A172 (cell line): Measurements from ENCODE around the gene PEAK3. TPM values are rescaled to one million over a fixed set of nuclear protein-coding genes. Genes with fewer than 3 reads are reported as not detected.
A peak's percentile ranks its signal among the peaks of the same experiment; 100 is the strongest.

Source experiments
- DNase-seq: peaks from one replicate; pipeline ENCODE4 v3.0.0-alpha.2; 2015; ENCODE audit warnings: low spot score
- total RNA-seq: library from RNA; depleted of rRNA; stranded (reverse); fragments of >200 nt; shearing (Covaris generic); gene quantifications from 2 replicates; pipeline ENCODE4 v1.2.3, GENCODE V29; 2014

The PEAK3 gene
- total RNA-seq, 1 experiment from 2014 or later: 1.7 TPM

DNA sequence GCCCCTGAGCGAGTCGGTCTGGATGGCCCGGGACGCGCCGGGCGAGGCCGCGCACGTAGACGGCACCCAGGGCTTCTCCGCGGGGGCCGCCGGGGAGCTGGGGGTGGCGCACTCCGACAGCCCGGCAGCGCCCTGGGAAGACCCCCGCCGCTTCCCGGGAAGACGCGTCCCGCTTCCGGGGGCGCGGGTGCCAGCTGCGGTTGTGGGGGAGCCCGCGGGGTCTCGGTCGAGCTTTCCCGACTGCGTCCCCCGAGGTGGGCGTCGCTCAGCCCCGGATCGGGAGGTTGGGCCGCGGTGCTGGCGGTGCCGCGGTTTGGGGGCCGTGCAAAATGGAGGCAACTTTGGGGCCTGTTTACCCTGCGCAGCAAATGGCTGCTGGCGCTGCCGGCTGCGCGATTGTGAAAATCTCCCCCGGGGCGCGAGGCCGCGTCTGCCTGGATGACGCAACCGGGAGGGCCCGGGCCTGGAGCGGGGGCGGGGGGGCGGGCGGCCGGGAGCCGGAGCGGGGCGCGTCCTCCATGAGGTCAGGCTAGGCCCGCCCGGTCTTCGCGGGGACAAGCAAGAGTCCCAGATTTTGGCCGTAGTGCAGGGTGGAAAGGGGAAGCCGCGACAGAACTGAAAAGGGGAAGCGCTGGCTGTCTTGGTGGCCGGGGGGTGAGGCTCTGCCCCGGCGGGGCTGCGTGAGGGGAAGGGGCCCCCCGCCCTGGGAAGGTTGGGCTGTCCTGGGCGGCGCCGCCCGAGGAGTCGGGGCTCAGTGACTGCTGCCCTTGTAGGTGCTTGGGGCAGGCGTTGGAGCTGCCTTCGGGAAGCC, 11.3 kb downstream of the PEAK3 start:
- no peak for DNase-seq

DNA sequence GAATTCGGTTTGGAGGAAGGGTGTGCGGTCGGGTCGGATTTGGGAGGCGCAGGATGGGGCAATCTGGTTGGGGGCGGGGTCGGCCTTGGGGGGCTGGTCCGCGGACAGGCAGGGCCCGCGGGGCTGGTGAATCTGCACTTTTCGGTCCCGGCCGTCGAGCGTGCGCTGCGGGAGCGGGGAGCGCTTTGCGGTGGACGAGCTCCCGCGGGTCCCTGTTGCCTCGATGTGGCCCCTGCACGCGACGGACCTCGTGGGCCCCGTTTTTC, 11.9 kb downstream of the PEAK3 start:
- no peak for DNase-seq

DNA sequence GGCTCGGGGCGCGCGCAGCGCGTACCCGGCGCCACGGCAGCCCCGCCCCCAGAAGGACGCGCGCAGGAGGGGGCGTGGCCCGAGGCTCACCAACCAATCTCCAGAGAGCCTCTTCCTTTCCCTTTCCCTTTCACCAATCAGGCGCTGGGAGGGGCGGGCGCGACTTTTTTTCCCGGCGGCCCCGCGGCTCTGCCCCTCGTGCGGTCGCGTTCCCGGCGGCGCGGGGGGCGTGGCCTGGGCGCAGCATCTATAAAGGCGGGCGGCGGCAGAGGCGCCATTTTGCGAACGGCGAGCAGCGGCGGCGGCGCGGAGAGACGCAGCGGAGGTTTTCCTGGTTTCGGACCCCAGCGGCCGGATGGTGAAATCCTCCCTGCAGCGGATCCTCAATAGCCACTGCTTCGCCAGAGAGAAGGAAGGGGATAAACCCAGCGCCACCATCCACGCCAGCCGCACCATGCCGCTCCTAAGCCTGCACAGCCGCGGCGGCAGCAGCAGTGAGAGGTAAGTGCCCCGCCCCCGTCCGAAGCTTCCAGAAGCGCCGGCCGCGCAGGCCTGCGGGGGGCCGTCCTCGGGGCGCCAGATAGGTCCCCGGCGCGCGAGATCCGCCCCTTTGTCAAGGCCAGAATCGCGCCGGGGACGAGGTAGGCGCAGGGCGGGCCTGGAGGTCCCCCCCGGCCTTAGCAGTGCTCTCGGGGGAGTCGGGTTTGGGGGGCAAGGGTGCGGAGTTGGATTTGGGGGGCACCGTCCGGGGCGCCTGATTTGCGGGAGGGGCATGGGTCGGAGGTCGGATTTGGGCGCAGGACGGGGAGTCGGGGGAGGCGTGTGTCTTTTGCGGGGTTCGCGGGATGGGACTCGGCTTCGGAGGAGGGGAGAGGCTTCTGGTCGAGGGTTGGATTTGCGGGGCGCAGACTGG, 12.5 kb downstream of the PEAK3 start:
- peak; percentile 92 for DNase-seq

DNA sequence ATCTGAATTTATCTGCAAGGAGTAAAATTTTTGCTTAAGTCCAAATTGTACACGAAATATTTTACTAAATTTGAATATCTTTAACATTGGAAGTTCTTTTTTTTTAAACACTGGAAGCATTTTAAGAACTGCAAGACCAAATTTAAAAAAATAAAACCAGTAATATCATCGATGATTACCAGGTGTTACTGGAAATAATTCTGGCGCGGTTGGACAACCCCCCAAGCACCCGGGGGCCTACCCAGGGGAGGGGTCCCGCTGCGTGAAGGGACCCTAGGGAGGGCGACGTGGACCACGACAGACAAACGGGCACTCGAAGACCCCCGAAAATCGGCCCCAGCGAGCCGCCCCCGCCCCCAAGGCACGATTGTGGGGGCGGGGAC, 13.1 kb downstream of the PEAK3 start:
- no peak for DNase-seq

DNA sequence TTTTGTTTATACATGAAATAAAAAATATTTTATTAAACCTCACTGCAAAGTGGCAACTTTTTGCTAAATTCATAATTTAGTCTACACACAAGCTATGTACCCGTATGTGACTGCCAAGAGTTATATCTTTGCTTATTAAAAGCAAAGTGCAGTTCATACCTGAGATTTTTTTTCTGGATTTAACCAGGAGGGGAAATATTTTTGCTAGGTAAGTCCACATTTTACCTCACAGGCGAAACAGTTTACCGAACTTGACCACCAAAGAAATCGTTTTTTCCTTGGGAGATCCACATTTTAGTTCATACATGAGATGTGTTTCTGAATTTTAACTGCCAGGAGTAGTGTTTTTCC, 13.5 kb downstream of the PEAK3 start:
- DNase-seq: no peak

DNA sequence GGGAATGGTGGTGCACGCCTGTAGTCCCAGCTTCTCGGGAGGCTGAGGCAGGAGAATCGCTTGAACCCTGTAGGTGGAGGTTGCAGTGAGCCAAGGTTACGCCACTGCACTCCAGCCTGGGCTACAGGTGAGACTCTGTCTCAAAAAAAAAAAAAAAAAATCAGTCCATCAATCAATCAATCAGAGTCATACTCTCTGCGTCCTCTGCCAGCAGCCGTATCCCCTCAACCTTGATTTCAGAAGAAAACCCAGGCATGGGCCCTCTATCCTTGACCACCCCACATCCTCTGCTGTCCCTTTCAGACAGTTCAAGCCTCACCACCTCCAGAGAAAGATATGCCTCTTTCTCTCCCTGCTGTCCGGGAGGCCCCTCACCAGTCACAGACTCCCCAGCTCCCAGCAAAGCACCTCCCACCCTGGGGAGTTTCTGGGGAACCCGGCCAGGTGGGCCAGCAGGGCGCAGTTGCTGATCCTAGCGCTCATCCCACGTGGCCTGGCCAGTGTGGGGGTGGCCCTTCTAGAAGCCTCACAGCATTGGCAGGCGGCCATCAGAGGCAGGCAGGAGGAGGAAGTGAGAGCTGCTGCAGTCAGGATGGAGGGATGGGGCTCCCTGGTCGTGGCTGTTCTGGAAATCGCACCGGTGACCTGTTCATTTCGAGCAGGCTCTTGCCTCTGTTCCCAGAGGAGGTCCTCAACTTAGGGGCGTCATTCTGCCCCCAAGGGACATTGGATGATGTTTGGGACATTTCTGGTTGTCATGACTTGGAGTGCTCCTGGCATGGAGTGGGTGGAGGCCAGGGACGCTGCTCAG, 15.6 kb downstream of the PEAK3 start:
- DNase-seq: no peak

DNA sequence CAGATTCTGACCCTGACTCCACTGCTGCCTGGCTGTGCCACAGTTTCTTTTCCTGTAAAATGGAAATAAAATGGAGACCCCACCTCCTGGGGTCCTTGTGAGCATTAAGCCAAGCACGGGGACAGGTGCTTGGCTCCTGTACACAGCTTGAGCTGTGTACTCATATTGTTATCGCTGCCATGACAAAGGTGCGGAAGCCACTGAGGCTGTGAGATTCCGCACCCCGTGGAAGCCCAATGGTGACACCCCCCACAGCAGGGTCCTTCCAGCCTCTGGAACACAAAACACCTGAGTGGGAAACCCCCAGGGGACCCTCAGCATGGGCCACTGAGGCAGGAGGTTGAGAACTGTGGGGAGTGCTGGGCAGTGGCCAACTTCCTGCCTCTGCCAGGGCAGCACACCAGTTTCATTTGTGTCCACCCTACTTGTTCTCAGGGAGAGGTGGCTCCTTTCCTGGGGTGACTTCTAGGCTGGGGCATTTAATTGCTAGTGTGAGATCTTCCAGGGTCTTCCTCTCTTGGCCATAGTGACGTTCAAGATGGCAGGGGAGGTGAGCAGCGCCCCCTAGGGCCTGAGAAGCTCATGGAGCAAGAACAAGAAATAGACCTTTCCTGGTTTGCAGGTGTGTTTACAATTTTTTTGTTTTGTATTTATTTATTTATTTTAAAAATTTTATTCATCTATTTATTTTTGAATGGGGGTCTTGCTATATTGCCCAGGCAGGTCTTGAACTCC, 20.4 kb downstream of the PEAK3 start:
- DNase-seq: no peak

DNA sequence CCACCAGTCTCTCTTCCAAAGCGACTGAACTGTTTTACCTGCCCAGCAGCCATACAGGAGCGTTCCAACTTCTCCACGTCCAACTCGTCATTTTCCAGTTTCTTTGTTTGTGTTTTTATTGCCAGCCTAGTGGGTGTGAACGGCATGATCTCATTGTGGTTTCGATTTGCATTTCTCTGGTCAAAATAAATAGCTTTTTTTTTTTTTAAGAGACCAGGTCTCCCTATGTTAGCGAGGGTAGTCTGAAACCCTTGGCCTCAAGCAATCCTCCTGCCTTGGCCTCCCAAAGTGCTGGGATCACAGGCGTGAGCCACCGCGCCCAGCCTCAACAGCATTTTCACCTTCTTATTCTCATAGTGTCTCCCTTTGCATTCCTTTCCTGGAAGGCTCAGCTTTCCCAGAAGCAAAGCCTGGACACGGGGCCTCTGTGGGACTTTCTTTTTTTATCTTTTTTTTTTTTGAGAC, 21.6 kb downstream of the PEAK3 start:
- peak; percentile 70 for DNase-seq

DNA sequence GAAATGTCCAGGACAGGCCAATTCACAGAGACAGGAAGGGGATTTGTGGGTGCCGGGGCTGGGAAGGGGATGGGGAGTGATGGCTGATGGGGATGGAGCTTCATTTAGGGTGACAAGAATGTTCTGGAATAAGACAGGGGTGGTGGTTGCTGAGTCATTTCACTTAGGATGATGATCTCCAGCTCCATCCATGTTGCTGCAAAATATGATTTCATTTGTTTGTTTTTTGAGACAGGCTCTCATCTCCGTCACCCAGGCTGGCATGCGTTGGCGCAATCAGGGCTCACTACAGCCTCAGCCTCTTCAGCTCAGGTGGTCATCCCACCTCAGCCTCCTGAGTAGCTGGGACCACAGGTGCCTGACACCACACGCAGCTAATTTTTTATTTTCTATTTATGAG, 22.6 kb downstream of the PEAK3 start:
- DNase-seq: no peak

DNA sequence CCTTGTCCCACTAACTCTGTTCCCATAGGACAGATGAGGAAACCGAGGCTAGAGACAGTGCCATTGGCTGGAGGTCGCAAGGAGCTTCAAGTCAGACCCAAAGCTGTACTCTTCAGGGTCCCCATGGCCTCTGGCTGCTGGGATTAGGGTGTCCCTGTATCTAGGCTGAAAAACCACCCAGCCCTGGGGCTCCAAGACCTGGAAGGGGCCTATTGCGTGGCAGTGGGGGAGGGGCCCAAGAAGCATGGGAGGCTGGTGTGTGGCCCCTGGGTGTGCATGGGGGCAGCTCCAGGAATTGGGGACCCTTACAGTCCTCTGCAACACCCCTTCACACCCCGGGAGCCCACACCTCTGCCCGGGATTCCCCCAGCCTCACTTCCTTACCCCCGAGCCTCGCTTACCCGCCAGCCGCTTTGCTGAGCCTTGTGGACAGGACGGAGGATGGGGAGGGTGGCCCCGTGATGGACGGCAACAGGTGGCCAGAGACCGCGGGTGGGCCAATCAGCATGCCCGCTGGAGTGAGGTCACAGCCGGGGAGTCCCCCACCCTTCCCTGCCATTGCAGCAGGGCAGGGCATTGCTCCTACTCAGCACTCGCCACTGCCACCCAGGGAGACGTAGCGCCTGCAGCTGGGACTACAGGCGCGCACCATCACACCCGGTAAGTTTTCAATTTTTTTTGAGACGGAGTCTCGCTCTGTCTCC, 25.8 kb downstream of the PEAK3 start, which contains the start of gene JSRP1:
TSS of gene JSRP1 (minus strand) at position 436 of the 704 bp plus-strand sequence. CDS start 1,103 bp downstream, outside the sequence.
- no peak for DNase-seq

DNA sequence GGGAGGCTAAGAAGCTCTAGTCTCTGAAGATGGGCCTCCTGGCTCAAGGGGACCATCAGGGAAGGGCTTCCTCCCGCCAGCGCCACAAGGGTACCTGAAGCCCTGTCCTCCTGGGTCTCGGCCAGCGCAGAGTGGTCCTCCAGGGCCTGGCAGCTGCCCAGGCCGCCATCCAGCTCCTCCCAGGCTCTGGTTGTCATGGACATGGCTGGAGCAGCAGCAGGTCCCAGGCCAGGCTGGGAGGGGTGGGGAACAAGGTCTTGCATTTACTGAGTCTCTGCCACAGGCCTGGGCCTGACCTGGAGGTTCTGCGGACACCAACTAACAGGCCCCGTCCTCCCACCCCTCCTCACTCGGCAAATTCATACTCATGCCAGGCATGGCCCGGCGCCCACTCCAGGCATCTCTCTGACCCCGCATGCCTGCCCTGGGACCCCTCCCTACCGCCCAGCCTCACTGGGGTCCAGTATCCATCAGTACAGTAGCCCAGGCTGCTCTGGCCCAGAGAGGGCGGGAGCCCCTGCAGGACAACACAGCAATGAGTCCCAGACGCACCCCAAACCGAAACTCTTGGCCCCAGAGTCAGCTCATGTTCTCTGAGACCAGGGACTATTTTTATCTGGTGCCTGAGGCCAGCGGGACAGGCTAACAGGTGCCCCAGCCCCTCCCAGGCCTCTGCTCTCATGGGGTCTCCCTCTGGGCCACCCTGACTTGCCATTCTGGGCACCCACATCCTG, 26.7 kb downstream of the PEAK3 start:
- no peak for DNase-seq

DNA sequence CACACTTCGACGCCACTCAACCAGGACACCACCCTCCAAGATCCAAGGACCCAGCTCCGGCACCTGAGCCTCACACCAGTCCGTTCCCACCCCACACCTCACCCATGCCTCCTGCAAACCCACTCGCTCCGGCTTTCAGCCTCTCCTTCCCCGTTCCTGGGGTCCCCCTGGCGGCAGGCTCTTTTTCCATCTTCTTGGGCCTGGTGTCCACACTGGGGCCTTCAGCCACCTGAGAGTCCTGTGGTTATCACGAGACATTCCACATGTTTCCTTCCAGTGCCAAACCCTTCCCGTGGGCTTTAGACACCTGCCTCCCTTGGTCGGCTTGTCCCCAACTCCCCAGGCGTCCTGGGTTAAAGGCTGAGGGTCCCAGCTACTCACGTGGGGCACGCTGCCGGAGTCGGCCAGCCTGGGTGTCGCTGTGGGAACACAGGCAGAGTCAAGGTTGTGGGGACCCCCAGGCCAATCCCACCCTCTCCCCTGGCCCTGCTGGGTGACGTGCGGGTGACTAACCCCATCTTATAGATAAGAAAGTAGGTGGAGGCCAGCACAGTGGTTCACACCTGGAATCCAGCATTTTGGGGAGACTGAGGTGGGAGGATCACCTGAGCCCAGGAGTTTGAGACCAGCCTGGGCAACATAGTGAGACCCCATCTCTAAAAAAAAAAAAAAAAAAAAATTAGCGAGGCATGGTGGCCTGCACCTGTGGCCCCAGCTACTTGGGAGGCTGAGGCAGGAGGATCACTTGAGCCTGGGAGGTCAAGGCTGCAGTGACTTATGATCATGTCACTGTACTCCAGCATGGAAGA, 27.7 kb downstream of the PEAK3 start:
- no peak for DNase-seq

DNA sequence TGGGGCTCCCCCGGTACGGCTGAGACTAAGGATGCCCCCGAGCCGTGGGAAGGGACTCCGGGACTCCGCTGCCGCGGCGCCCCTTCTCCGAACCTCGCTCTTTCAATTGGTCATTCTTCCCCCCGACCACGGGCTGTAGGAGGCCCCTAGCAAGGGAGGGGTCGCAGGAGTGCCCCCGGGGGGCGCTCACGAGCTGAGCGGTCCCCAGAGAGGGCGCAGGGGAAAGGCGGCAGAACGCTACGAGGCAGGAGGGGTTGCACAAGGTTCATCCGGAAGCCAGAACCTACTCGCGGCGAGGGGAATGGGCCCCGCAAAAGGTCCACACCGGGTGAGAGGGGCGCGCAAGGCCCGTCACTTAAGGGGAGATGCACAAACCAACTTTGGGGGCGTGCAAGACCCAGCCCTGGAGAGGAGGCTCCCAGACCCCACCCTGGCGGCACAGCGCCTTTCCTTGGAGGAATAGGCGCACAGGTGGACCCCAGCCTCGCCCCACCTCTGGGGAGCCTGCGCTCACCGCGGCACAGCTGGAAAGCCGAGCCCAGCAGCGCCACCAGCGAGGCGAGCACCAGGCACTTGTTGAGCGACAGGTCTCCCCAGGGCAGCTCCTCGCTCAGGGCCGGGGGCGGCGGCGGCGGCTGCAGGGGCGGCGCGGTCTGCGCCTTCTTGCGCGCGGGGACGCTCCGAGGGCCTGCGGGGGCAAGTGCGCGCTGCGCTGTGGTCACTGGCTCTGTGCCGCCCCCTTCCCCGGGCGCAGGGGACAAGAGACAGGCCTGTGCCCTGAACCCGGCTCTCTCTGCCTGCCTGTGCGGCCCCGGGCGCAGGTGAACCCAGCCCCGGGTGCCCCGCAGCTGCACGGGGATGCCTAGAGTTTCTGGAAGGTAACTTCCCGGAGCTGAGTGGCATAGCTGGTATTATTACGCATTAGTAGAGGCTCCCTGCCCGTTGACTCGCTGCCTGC, 28.6 kb downstream of the PEAK3 start:
- DNase-seq: no peak

DNA sequence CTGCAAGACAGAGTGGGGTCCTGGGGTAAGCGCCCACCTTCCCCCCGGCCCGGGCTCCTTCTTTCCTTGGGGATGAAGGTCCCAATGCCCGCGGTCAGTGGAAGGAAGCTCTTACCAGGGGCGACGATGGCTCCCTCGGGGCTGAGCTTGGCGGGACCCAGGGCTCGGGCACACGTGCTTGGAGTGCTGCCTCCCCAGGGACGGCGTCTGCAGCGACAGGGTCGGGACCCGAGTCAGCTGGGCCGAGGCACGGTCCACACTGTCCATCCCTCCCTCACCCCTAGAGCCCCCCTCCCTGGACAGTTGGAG, 29.2 kb downstream of the PEAK3 start:
- DNase-seq: no peak

DNA sequence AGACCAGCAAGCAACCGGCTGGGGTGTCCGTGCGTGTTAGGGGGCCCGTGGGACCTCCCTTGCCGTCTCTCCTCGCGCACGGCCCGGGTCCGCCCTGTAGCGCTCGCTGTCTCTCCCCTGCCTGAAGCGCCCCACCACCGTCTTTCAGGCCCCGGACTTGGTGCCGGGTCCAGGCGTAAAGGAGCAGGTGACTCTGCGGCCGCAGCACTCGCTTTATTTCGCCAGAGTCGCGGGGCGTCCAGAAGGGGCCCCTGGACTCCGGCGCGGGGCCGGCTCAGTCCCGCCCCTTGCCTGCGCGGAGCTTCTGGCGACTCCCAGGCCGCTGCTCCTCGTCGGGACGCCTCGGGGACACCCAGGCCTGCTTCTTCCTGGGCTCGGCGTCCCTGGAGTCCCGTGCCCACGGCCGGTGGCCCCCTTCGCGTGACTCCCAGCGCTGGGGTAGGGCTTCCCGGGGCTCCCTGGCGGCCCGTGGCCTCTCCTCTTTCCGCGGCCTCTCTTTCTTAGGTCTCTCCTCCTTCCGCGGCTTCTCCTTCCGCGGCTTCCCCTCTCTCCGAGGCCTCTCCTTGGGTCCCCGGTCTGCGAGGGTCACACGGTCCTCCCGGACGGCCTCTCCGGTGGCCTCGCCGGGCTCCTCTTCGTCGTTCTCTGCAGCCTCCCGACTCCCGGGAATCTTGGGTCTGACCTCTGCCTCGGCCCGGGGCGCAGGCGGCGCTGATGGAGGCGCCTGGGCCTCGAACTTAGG, 29.7 kb downstream of the PEAK3 start:
- no peak for DNase-seq

DNA sequence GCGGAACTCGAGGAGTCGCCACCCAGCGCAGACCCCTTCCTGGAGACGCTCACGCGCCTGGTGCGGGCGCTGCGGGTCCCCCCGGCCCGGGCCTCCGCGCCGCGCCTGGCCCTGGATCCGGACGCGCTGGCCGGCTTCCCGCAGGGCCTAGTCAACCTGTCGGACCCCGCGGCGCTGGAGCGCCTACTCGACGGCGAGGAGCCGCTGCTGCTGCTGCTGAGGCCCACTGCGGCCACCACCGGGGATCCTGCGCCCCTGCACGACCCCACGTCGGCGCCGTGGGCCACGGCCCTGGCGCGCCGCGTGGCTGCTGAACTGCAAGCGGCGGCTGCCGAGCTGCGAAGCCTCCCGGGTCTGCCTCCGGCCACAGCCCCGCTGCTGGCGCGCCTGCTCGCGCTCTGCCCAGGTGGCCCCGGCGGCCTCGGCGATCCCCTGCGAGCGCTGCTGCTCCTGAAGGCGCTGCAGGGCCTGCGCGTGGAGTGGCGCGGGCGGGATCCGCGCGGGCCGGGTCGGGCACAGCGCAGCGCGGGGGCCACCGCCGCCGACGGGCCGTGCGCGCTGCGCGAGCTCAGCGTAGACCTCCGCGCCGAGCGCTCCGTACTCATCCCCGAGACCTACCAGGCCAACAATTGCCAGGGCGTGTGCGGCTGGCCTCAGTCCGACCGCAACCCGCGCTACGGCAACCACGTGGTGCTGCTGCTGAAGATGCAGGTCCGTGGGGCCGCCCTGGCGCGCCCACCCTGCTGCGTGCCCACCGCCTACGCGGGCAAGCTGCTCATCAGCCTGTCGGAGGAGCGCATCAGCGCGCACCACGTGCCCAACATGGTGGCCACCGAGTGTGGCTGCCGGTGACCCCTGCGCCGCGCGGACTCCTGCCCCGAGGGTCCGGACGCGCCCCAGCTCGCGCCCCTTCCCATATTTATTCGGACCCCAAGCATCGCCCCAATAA, 30.6 kb downstream of the PEAK3 start:
- DNase-seq: no peak

DNA sequence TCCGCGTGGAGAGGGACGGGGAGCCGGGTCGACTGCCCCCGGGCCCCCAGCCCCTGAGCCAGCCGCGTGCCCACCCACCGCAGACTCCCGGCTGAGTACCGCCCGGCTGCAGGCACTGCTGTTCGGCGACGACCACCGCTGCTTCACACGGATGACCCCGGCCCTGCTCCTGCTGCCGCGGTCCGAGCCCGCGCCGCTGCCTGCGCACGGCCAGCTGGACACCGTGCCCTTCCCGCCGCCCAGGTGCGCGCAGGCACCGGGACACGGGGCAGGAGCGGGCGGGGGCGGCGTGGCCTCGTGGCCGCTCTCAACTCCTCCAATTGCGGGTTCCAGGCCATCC, 31.2 kb downstream of the PEAK3 start:
- no peak for DNase-seq
